ENCODE measurements around the gene ZMYND10. TPM values are rescaled to one million over a fixed set of nuclear protein-coding genes. Genes with fewer than 3 reads are reported as not detected.

The ZMYND10 gene
- total RNA-seq, 2 donors from 2014 or later: 0.37 to 1.5 TPM

DNA sequence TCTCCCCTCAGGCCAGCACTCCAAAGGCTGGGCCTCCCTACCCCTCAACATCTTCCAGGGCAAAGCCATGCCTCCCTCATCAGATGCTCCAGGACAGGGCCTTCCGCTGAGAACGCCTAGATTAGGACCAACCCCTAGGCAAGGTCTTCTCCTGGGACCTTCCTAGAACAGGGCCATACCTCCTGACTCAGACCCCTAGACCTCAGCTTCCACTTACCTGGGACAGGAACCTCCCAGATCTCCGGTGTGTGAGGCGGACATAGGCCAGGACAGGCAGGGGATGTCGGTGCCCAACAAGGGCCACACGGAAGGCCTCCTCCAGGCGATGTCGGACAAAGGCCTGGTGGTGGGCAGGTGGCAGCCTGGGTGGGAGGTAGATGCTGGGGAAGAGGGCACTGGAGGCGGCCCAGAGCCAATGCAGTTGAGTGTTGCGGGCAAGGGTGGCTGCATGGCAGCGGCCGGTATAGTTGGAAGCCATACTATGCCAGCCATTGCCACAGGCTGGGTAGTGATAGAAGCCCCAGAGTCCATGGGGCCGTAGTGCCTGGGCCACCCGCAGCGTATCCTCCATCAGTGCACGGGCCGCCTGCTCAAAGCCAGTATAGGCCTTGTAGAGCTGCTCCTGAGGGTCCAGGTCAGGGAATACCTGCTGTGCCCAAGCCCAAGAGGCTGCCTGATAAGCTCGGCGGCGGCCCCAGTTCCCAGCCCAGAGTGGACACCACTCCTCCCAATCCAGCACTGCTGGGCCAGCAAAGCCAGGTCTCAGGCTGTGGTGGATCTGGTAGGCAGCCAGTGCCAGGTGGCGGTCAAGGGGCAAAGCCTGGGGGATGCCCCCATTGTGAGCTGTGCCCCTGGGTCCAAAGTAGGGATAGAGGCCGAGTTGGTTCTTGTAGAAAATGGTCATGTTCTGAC is 50.8 kb downstream of the ZMYND10 start:
- no peaks in the 10 kb centered on the region for H3K9me3 ChIP-seq
- peaks cover 15% of the 10 kb centered on the region for H3K4me1 ChIP-seq
- TF ChIP-seq, protein P1, sequence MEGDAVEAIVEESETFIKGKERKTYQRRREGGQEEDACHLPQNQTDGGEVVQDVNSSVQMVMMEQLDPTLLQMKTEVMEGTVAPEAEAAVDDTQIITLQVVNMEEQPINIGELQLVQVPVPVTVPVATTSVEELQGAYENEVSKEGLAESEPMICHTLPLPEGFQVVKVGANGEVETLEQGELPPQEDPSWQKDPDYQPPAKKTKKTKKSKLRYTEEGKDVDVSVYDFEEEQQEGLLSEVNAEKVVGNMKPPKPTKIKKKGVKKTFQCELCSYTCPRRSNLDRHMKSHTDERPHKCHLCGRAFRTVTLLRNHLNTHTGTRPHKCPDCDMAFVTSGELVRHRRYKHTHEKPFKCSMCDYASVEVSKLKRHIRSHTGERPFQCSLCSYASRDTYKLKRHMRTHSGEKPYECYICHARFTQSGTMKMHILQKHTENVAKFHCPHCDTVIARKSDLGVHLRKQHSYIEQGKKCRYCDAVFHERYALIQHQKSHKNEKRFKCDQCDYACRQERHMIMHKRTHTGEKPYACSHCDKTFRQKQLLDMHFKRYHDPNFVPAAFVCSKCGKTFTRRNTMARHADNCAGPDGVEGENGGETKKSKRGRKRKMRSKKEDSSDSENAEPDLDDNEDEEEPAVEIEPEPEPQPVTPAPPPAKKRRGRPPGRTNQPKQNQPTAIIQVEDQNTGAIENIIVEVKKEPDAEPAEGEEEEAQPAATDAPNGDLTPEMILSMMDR (IDR thresholded peaks at IDR 0.05): no peak
- no peak overlapping the region for H3K4me3 ChIP-seq
- intact Hi-C loops (cut with DNase I): no loop called here
- H3K9ac ChIP-seq (ENCODE audit: low read depth in 2 of 2, low read length in 2 of 2): no peak overlapping the region
- DNase-seq: no peak
- no peak overlapping the region for H3K27ac ChIP-seq
- no peaks in the 10 kb centered on the region for H3K36me3 ChIP-seq
- no peaks in the 10 kb centered on the region for H3K27me3 ChIP-seq

DNA sequence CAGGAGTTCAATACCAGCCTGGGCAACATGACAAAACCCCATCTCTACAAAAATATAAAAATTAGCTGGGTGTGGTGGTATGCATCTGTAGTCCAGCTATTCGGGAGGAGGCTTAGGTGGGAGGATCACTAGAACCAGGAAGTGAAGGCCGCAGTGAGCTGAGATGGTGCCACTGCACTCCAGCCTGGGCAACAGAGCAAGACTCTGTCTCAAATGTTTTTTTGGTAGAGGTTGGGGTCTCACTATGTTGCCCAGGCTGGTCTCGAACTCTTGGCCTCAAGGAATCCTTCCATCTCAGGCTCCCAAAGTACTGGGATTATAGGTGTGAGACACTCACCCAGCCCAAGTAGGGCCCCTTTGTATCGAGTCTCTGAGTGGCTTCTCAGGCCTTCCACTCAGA is 51.4 kb downstream of the ZMYND10 start:
- Histone ChIP-seq H3K27ac (no peak overlapping the region), H3K36me3 (no peaks in the 10 kb centered on the region), H3K9ac (ENCODE audit: low read depth in 2 of 2, low read length in 2 of 2) (no peak overlapping the region), H3K4me3 (no peak overlapping the region), H3K27me3 (no peaks in the 10 kb centered on the region), H3K4me1 (peaks cover 15% of the 10 kb centered on the region), H3K9me3 (no peaks in the 10 kb centered on the region)
- no peak for DNase-seq
- TF ChIP-seq, protein P1 (IDR thresholded peaks at IDR 0.05): no peak
- intact Hi-C loops (cut with DNase I): no loop called here

DNA sequence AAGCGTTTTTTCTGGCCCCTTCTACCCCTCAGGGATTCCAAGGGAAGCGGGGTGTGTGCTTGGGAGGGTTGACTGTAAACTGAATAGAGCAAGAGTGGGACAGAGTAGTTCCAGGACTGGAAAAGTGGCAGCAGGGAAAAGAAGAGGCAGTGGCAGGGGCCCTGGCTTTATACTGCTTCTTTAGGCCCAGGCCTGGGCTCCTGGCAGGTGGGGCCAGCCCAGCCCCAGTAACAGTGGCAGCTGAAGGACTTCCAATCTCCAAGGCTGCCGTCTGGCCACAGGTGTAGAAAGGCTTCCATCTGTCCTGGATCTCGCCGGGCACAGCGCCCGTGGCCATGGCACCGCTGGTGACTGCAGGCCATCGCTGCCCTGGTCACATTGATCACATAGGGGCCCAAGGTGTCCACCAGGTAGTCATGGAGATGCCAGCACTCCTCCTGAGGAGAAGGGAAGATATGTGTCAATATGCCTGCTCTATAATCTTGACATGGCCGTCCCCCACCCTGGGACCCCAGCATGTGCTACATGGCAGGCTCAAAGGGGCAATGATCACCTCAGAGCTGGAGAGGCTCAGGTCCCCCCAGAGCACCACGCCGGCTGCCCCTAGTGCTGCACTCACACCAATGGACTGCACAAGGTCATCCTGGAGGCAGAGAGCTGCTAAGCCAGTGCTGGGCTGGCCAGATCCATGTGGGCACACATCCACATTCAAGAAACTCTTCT is 52.3 kb downstream of the ZMYND10 start:
- Histone ChIP-seq H3K27ac (peak overlapping the region; percentile 57), H3K9me3 (no peaks in the 10 kb centered on the region), H3K4me1 (peaks cover 10% of the 10 kb centered on the region), H3K9ac (ENCODE audit: low read depth in 2 of 2, low read length in 2 of 2) (peak overlapping the region; percentile 60 to 90), H3K36me3 (no peaks in the 10 kb centered on the region), H3K4me3 (no peak overlapping the region), H3K27me3 (no peaks in the 10 kb centered on the region)
- intact Hi-C loops (cut with DNase I): no loop called here
- TF ChIP-seq, protein P1 (IDR thresholded peaks at IDR 0.05): no peak
- no peak for DNase-seq

DNA sequence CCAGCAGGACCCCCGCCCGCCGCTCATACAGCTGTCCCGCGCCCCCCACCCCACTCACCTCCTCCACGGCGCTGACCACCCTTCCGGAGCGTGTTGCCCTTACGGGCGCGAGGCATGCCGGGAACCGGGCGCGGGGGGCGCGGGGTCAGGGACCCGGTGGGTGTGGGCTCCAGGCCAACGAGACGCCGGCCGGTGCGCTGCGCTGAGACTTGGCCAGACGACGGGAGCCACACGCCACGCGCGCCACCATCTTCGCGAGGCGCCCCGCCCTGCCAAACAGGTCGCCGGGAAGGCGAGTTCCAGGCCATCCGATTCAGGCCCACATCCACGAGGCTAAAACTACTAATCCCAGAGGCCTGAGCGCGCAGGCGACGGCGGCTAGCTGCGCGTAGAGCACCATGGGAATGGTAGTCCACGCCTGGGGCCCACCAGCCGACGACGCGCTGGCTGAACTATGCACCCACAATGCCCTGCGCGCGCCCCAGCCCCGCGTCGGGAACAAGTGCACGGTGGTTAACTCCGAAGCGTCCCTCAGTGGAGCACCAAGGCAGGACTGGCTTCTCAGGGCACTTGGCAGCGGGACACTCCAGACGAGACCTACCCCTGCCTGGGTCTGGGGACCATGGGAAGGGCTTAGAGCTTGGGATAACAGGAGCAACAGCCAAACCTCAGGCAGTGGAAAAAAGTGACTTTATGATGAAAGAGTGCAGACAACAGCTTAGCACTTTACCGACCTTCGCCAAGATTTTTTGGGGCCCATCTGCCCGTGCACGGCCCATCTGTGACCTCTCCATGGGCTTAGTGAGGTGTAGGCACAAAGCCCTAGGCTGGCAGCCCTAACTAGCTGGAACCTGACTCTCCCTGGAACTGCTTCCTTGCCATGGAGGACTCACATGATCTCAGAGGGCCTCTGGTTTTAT is 53.1 kb downstream of the ZMYND10 start, which contains the start of gene IFRD2:
Gene IFRD2 (minus strand): TSS at position 271 of the 920 bp plus-strand sequence. CDS start 155 bp downstream, at position 116.
- intact Hi-C loops (cut with DNase I): no loop called here
- peak within 1 kb of the TSS; percentile 87 for H3K4me3 ChIP-seq
- TF ChIP-seq, protein P1 (IDR thresholded peaks at IDR 0.05): no peak
- H3K4me1 ChIP-seq: peaks cover 8% of the 10 kb centered on the region
- no peaks in the 10 kb centered on the region for H3K9me3 ChIP-seq
- H3K27ac ChIP-seq: peak within 1 kb of the TSS; percentile 57
- no peaks in the 10 kb centered on the region for H3K36me3 ChIP-seq
- H3K27me3 ChIP-seq: no peaks in the 10 kb centered on the region
- DNase-seq: peak; percentile 97
- H3K9ac ChIP-seq (ENCODE audit: low read depth in 2 of 2, low read length in 2 of 2): peak within 1 kb of the TSS; percentile 80 to 94

Other genes with a start within 250 kb of the ZMYND10 start
- 10 to 100 TPM; 14.7 to 24.0 TPM for gene SEMA3F, start 190.4 kb downstream of the ZMYND10 start, total RNA-seq
- gene GNAT1, start 154.1 kb downstream of the ZMYND10 start, total RNA-seq: not detected
- gene SLC38A3, start 140.5 kb downstream of the ZMYND10 start, total RNA-seq: under 1 TPM; 0.24 to 0.40 TPM
- 10 to 100 TPM; 48.7 to 77.4 TPM for gene GNAI2, start 109.5 kb downstream of the ZMYND10 start, total RNA-seq
- 10 to 100 TPM; 51.6 to 57.0 TPM for gene SEMA3B, start 76.6 kb downstream of the ZMYND10 start, total RNA-seq
- gene LSMEM2, start 66.6 kb downstream of the ZMYND10 start, total RNA-seq: not detected
- gene IFRD2, start 53.3 kb downstream of the ZMYND10 start, total RNA-seq: 100 to 1,000 TPM in 1 of 2 donors, 10 to 100 TPM in 1; 52.8 to 129 TPM
- gene HYAL3, start 46.3 kb downstream of the ZMYND10 start, total RNA-seq: 1 to 10 TPM; 2.5 to 4.2 TPM
- 1 to 10 TPM; 6.7 to 10.0 TPM for gene NAA80, start 46.3 kb downstream of the ZMYND10 start, total RNA-seq
- gene HYAL1, start 42.2 kb downstream of the ZMYND10 start, total RNA-seq: 10 to 100 TPM in 1 of 2 donors, 1 to 10 TPM in 1; 9.0 to 15.2 TPM
- 10 to 100 TPM; 31.3 to 37.1 TPM for gene HYAL2, start 23.0 kb downstream of the ZMYND10 start, total RNA-seq
- gene TUSC2, start 17.5 kb downstream of the ZMYND10 start, total RNA-seq: 10 to 100 TPM; 26.1 to 39.5 TPM
- 10 to 100 TPM; 20.6 to 28.2 TPM for gene RASSF1, start 4.9 kb downstream of the ZMYND10 start, total RNA-seq
- gene NPRL2, start 5.0 kb upstream of the ZMYND10 start, total RNA-seq: 10 to 100 TPM; 23.2 to 29.6 TPM
- 10 to 100 TPM; 30.9 to 46.2 TPM for gene CYB561D2, start 5.1 kb upstream of the ZMYND10 start, total RNA-seq
- gene TMEM115, start 13.8 kb upstream of the ZMYND10 start, total RNA-seq: 10 to 100 TPM; 42.1 to 45.0 TPM
- 1 to 10 TPM; 2.4 to 3.3 TPM for gene CACNA2D2, start 157.9 kb upstream of the ZMYND10 start, total RNA-seq
- 1 to 10 TPM; 2.4 to 2.9 TPM for gene C3orf18, start 222.0 kb upstream of the ZMYND10 start, total RNA-seq
- gene HEMK1, start 223.8 kb upstream of the ZMYND10 start, total RNA-seq: 10 to 100 TPM; 23.0 to 28.5 TPM